ENCODE results near the gene FBXW8.
A peak's percentile ranks its signal among the peaks of the same experiment; 100 is the strongest.

Gene FBXW8

GRCh38 chr12:116887244-116887643 is 23.5 kb upstream of the FBXW8 start:
- DNase-seq: no peak

GRCh38 chr12:116887897-116888296 is 22.9 kb upstream of the FBXW8 start:
- DNase-seq: peak; percentile 43

- no peak for DNase-seq
These were observed 20.4 kb upstream of the FBXW8 start for GRCh38 chr12:116890330-116890729.

- DNase-seq: no peak
These were observed 19.7 kb upstream of the FBXW8 start for GRCh38 chr12:116891019-116891418.

GRCh38 chr12:116892349-116893140 is 18.2 kb upstream of the FBXW8 start:
- no peak for DNase-seq

GRCh38 chr12:116894913-116895312 is 15.8 kb upstream of the FBXW8 start:
- no peak for DNase-seq

- DNase-seq: no peak
These were observed 14.3 kb upstream of the FBXW8 start for GRCh38 chr12:116896411-116896924.

- no peak for DNase-seq
These were observed 13.3 kb upstream of the FBXW8 start for GRCh38 chr12:116897476-116897875.

- DNase-seq: no peak
These were observed 12.1 kb upstream of the FBXW8 start for GRCh38 chr12:116898669-116899068.

- no peak for DNase-seq
These were observed 9.1 kb upstream of the FBXW8 start for GRCh38 chr12:116901612-116902011.

- DNase-seq: no peak
These were observed 6.9 kb upstream of the FBXW8 start for GRCh38 chr12:116903818-116904217.

GRCh38 chr12:116906285-116906684 is 4.5 kb upstream of the FBXW8 start:
- no peak for DNase-seq

GRCh38 chr12:116910280-116910644 is 488 bp upstream of the FBXW8 start:
- no peak for DNase-seq

- DNase-seq: no peak
These were observed 4.6 kb downstream of the FBXW8 start for GRCh38 chr12:116915326-116915725.

GRCh38 chr12:116916122-116916521 is 5.4 kb downstream of the FBXW8 start:
- no peak for DNase-seq

GRCh38 chr12:116916714-116917114 is 6.0 kb downstream of the FBXW8 start:
- DNase-seq: peak; percentile 9

GRCh38 chr12:116918464-116918863 is 7.7 kb downstream of the FBXW8 start:
- DNase-seq: no peak

GRCh38 chr12:116919247-116919661 is 8.5 kb downstream of the FBXW8 start:
- DNase-seq: peak; percentile 43

GRCh38 chr12:116919706-116920485 is 9.1 kb downstream of the FBXW8 start:
- no peak for DNase-seq

GRCh38 chr12:116920939-116921338 is 10.2 kb downstream of the FBXW8 start:
- no peak for DNase-seq

GRCh38 chr12:116922194-116922897 is 11.6 kb downstream of the FBXW8 start:
- DNase-seq: no peak

- no peak for DNase-seq
These were observed 14.1 kb downstream of the FBXW8 start for GRCh38 chr12:116924558-116925453.

All from NCI-H146 (cell line).